Inflammatory macrophage treated with lipopolysaccharide for 4 hours (primary cell): ENCODE results near the gene PACSIN2.

ENCODE experiments used
- DNase-seq: peaks from one replicate; pipeline ENCODE4 v3.0.0-alpha.2; 2020

Gene PACSIN2

DNA sequence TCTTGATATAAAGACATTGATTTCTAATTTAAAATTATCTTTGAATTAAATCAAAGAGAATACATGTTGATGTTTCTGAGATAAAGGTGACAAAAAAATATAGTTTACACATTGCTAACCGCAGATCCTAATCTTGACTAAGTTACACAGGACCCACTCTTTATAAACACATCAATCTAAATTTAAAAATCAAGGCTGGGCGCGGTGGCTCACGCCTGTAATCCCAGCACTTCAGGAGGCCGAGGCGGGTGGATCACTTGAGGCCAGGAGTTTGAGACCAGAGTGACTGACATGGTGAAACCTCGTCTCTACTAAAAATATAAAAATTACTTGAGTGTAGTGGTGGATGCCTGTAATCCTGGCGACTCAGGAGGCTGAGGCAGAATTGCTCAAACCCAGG is 159.7 kb downstream of the PACSIN2 start:
- peak; percentile 31 for DNase-seq

DNA sequence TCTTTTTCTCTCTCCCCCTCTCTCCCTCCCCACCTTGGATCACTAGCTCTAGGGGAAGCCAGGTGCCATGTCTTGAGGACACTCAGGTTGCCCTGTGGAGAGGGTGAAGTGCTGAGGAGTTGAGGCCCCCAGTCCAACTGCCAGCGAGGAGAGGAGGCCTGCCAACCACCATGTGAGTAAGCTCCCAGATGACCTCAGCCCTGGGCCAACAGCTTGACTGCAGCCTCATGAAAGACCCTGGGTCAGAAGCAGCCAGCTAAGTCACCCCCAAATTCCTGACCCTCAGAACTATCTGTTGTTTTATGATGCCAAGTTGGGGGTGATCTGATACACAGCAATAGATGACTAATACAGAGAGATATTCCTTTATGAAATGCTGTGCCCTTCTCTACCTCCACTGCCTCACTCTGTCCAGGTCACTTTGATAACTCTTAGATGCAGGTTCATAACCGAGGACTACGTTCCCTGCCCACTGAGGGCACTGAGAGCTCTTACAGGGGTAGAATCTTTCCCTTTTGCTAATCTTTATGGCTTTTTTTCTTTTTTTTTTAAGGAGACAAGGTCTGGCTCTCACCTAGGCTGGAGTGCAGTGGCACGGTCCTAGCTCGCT is 165.9 kb downstream of the PACSIN2 start:
- DNase-seq: no peak

DNA sequence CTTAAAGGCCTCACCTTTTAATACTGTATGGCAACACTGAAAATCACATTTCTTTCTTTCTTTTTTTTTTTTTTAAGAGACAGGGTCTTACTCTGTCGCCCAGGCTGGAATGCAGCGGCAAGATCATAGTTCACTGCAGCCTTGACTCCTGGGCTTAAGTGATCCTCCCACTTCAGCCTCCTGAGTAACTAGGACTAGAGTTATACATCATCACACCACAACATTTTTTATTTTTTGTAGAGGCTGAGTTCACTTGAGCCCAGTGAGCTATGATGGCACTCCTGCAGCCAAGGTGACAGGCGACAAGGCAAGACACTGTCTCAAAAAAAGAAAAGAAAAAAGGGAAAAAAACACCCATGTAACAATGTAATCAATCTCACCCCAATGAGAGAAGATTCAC is 167.8 kb downstream of the PACSIN2 start:
- no peak for DNase-seq

GRCh38 chr22:42844756-42845155 is 170.2 kb downstream of the PACSIN2 start:
- DNase-seq: no peak

DNA sequence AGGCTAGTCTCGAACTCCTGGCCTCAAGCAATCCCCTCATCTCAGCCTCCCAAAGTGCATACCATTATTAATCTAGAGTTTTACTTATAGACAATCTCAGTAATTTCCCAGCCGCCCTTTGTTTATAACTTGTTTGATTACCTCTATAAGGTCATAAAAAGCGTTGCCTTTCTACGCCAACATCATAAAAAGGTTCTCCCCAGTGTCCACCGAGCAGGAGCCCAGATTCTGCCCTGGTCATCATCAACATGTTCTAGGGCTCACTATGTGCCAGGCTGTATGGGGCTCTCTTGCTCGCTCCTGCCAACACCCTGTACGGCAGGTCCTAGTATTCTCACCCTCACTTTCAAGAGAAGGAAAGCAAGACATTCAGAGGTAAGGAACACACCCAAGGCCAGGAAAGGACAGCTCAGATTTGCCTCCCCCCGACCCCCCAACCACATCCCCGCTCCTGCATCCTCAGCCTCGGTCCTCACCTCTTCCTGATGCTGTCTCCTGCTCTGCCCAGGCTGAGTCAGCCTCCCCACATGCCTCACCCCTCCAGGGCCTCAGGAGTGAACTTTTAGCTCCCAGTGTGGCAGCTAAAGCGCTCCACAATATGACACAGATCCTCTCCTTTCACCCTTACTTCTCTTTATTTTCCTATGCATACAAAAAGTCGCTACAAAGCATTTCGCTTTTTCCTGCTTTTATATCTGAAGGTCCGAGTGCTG is 172.1 kb downstream of the PACSIN2 start:
- no peak for DNase-seq

GRCh38 chr22:42841444-42841843 is 173.5 kb downstream of the PACSIN2 start:
- no peak for DNase-seq

- no peak for DNase-seq
Observed at GRCh38 chr22:42837556-42837955, 177.4 kb downstream of the PACSIN2 start.

DNA sequence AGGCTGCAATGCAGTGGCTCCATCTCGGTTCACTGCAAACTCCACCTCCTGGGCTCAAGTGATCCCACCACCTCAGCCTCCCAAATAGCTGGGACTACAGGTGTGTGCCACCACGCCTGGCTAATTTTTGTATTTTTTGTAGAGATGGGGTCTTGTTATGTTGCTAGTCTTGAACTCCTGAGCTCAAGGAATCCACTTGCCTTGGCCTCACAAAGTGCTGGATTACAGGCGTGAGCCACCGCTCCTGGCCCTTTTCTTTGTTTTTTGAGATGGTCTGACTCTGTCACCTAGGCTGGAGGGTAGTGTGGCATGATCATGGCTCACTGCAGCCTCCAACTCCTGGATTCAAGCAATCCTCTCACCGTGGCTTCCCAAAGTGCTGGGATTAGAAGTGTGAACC is 178.9 kb downstream of the PACSIN2 start:
- no peak for DNase-seq

- DNase-seq: no peak
Observed at GRCh38 chr22:42834177-42834949, 180.6 kb downstream of the PACSIN2 start.

DNA sequence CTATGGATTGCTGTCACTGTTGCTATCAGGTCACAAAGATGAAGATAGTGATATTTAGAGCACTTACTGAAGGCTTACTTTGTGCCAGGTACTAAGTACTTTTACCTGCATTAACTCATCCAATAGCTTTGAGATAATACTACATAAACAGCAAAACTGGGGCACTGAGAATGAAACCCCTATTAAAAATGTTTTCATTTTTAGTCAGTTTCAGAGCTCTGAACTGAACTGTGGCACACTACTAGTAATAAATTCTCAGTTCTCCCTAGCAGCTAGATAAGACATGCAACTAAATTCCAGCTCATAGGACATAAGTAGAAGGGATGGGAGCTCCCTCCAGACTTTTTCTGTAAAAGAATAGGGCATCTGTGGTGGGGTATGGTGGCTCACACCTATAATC is 181.8 kb downstream of the PACSIN2 start:
- DNase-seq: no peak

- no peak for DNase-seq
Observed at GRCh38 chr22:42831712-42832111, 183.2 kb downstream of the PACSIN2 start.

DNA sequence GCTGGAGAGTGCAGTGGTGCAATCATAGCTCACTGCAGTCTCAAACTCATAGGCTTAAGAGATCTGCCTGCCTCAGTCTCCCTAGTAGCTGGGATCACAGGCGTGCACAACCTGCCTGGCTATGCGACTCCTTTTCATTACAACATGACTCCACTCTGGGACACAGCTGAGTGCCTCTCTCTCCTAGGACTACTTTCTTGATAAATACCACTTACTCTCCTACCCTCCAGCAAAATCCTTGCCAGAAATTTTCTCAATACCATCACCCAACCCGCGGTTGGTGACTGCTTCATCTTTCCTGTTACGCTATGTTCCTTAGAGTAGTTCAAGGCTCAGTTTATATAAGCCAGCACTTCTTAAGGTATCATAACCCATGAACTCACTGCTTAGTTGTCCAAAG is 184.8 kb downstream of the PACSIN2 start:
- no peak for DNase-seq

DNA sequence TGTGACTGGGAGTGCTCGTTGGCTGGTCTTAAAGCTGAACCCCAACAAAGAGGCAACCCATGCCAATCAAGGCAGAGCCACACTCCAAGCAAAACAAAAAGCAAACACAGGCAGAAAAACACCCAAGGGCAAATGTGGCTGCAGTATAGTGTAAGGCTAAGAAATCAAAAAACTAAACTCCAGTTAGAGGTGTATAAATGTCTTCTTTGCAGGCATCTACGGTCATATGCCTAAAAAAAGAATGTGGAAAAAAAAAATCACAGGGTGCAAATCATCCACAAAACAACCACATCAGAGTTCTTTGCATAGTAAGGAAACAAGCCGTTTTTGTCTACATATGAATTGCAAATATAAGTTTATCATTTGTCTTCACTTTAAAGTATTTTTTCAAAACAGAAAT is 185.6 kb downstream of the PACSIN2 start:
- DNase-seq: no peak

- no peak for DNase-seq
Observed at GRCh38 chr22:42825796-42826195, 189.2 kb downstream of the PACSIN2 start.

GRCh38 chr22:42821386-42821785 is 193.6 kb downstream of the PACSIN2 start:
- no peak for DNase-seq

- peak; percentile 12 for DNase-seq
Observed at GRCh38 chr22:42820045-42820763, 194.7 kb downstream of the PACSIN2 start.
